ENCODE results near the gene TTC3. TPM values are rescaled to one million over a fixed set of nuclear protein-coding genes. Genes with fewer than 3 reads are reported as not detected.
"Not testable (repeated sequence)": the region's sequence is repeated elsewhere in the genome, so short reads cannot be mapped to it uniquely, and the experiment has no call there.

Gene TTC3
- total RNA-seq, 1 donor from 2014 or later, result 61.8 TPM

GRCh38 chr21:37082856-37083528 lies 9.9 kb downstream of the TTC3 start:
- no peak overlapping the region for H3K4me3 Mint-ChIP-seq
- DNase-seq (ENCODE audit: low spot score), result no peak
- H3K9me3 Mint-ChIP-seq, result no peaks in the 10 kb centered on the region
- no peaks in the 10 kb centered on the region for H3K27me3 Mint-ChIP-seq (ENCODE audit: insufficient read depth)
- peaks cover 7% of the 10 kb centered on the region for H3K4me1 Mint-ChIP-seq (ENCODE audit: low read depth)
- peaks cover 4% of the 10 kb centered on the region for H3K36me3 Mint-ChIP-seq (ENCODE audit: low read depth)
- intact Hi-C loops (cut with micrococcal nuclease), result no loop called here
- H3K27ac Mint-ChIP-seq, result no peak overlapping the region

- intact Hi-C loops (cut with micrococcal nuclease), result no loop called here
- Mint-ChIP-seq H3K4me3 (no peak overlapping the region), H3K4me1 (ENCODE audit: low read depth) (peaks cover 7% of the 10 kb centered on the region), H3K27ac (no peak overlapping the region), H3K36me3 (ENCODE audit: low read depth) (peaks cover 10% of the 10 kb centered on the region), H3K9me3 (no peaks in the 10 kb centered on the region), H3K27me3 (ENCODE audit: insufficient read depth) (no peaks in the 10 kb centered on the region)
- DNase-seq (ENCODE audit: low spot score), result no peak
These were observed 12.7 kb downstream of the TTC3 start for GRCh38 chr21:37085726-37086125.

GRCh38 chr21:37087188-37087587 lies 14.1 kb downstream of the TTC3 start:
- H3K36me3 Mint-ChIP-seq (ENCODE audit: low read depth), result peaks cover 11% of the 10 kb centered on the region
- H3K4me3 Mint-ChIP-seq, result no peak overlapping the region
- H3K27ac Mint-ChIP-seq, result no peak overlapping the region
- no peaks in the 10 kb centered on the region for H3K9me3 Mint-ChIP-seq
- intact Hi-C loops (cut with micrococcal nuclease), result no loop called here
- H3K27me3 Mint-ChIP-seq (ENCODE audit: insufficient read depth), result no peaks in the 10 kb centered on the region
- DNase-seq (ENCODE audit: low spot score), result no peak
- H3K4me1 Mint-ChIP-seq (ENCODE audit: low read depth), result peaks cover 7% of the 10 kb centered on the region

- Mint-ChIP-seq H3K4me1 (ENCODE audit: low read depth) (peaks cover 2% of the 10 kb centered on the region), H3K36me3 (ENCODE audit: low read depth) (peaks cover 11% of the 10 kb centered on the region), H3K9me3 (no peaks in the 10 kb centered on the region), H3K27ac (no peak overlapping the region), H3K4me3 (no peak overlapping the region), H3K27me3 (ENCODE audit: insufficient read depth) (no peaks in the 10 kb centered on the region)
- intact Hi-C loops (cut with micrococcal nuclease), result no loop called here
- DNase-seq (ENCODE audit: low spot score), result no peak
These were observed 15.2 kb downstream of the TTC3 start for GRCh38 chr21:37088186-37088735.

GRCh38 chr21:37093977-37094376 lies 20.9 kb downstream of the TTC3 start:
- intact Hi-C loops (cut with micrococcal nuclease), result no loop called here

GRCh38 chr21:37095821-37096220 lies 22.8 kb downstream of the TTC3 start:
- DNase-seq (ENCODE audit: low spot score), result no peak
- H3K27me3 Mint-ChIP-seq (ENCODE audit: insufficient read depth), result no peaks in the 10 kb centered on the region
- intact Hi-C loops (cut with micrococcal nuclease), result no loop called here
- peaks cover 9% of the 10 kb centered on the region for H3K36me3 Mint-ChIP-seq (ENCODE audit: low read depth)
- no peak overlapping the region for H3K27ac Mint-ChIP-seq
- no peak overlapping the region for H3K4me3 Mint-ChIP-seq
- H3K4me1 Mint-ChIP-seq (ENCODE audit: low read depth), result no peaks in the 10 kb centered on the region
- H3K9me3 Mint-ChIP-seq, result no peaks in the 10 kb centered on the region

More at GRCh38 chr21:37093977-37094376, 20.9 kb downstream of the TTC3 start:
- Mint-ChIP-seq H3K4me1 (ENCODE audit: low read depth) (no peaks in the 10 kb centered on the region), H3K27ac (no peak overlapping the region), H3K36me3 (ENCODE audit: low read depth) (peaks cover 13% of the 10 kb centered on the region), H3K27me3 (ENCODE audit: insufficient read depth) (no peaks in the 10 kb centered on the region), H3K9me3 (no peaks in the 10 kb centered on the region), H3K4me3 (no peak overlapping the region)
- DNase-seq (ENCODE audit: low spot score), result no peak

- Mint-ChIP-seq H3K27me3 (ENCODE audit: insufficient read depth) (peaks cover 2% of the 10 kb centered on the region), H3K27ac (no peak overlapping the region), H3K9me3 (no peaks in the 10 kb centered on the region), H3K4me1 (ENCODE audit: low read depth) (no peaks in the 10 kb centered on the region), H3K36me3 (ENCODE audit: low read depth) (peaks cover 10% of the 10 kb centered on the region), H3K4me3 (no peak overlapping the region)
- no peak for DNase-seq (ENCODE audit: low spot score)
- intact Hi-C loops (cut with micrococcal nuclease), result no loop called here
These were observed 25.7 kb downstream of the TTC3 start for GRCh38 chr21:37098751-37099150.

GRCh38 chr21:37100316-37100715 lies 27.3 kb downstream of the TTC3 start:
- Mint-ChIP-seq H3K4me1 (ENCODE audit: low read depth) (no peaks in the 10 kb centered on the region), H3K27me3 (ENCODE audit: insufficient read depth) (peaks cover 3% of the 10 kb centered on the region), H3K36me3 (ENCODE audit: low read depth) (peaks cover 10% of the 10 kb centered on the region), H3K9me3 (no peaks in the 10 kb centered on the region), H3K4me3 (no peak overlapping the region), H3K27ac (no peak overlapping the region)
- intact Hi-C loops (cut with micrococcal nuclease), result no loop called here
- no peak for DNase-seq (ENCODE audit: low spot score)

- H3K4me1 Mint-ChIP-seq (ENCODE audit: low read depth), result no peaks in the 10 kb centered on the region
- peaks cover 10% of the 10 kb centered on the region for H3K36me3 Mint-ChIP-seq (ENCODE audit: low read depth)
- H3K4me3 Mint-ChIP-seq, result no peak overlapping the region
- intact Hi-C loops (cut with micrococcal nuclease), result no loop called here
- peaks cover 3% of the 10 kb centered on the region for H3K27me3 Mint-ChIP-seq (ENCODE audit: insufficient read depth)
- no peaks in the 10 kb centered on the region for H3K9me3 Mint-ChIP-seq
- DNase-seq (ENCODE audit: low spot score), result no peak
- H3K27ac Mint-ChIP-seq, result no peak overlapping the region
These were observed 28.3 kb downstream of the TTC3 start for GRCh38 chr21:37101384-37101783.

- H3K27ac Mint-ChIP-seq; H3K4me3 Mint-ChIP-seq; DNase-seq (ENCODE audit: low spot score); H3K27me3 Mint-ChIP-seq (ENCODE audit: insufficient read depth); H3K9me3 Mint-ChIP-seq; intact Hi-C loops (cut with micrococcal nuclease); H3K4me1 Mint-ChIP-seq (ENCODE audit: low read depth): not testable (repeated sequence)
- H3K36me3 Mint-ChIP-seq (ENCODE audit: low read depth), result peaks cover 14% of the 10 kb centered on the region
These were observed 29.7 kb downstream of the TTC3 start for GRCh38 chr21:37102746-37103145.

GRCh38 chr21:37106998-37107397 lies 33.9 kb downstream of the TTC3 start:
- Mint-ChIP-seq H3K36me3 (ENCODE audit: low read depth) (peaks cover 28% of the 10 kb centered on the region), H3K4me3 (no peak overlapping the region), H3K9me3 (peaks cover 17% of the 10 kb centered on the region), H3K27me3 (ENCODE audit: insufficient read depth) (peaks cover 3% of the 10 kb centered on the region), H3K4me1 (ENCODE audit: low read depth) (no peaks in the 10 kb centered on the region), H3K27ac (no peak overlapping the region)
- intact Hi-C loops (cut with micrococcal nuclease), result no loop called here
- DNase-seq (ENCODE audit: low spot score), result no peak

- H3K4me3 Mint-ChIP-seq; H3K4me1 Mint-ChIP-seq (ENCODE audit: low read depth); H3K27me3 Mint-ChIP-seq (ENCODE audit: insufficient read depth); DNase-seq (ENCODE audit: low spot score); H3K27ac Mint-ChIP-seq; intact Hi-C loops (cut with micrococcal nuclease): not testable (repeated sequence)
- peaks cover 29% of the 10 kb centered on the region for H3K36me3 Mint-ChIP-seq (ENCODE audit: low read depth)
- H3K9me3 Mint-ChIP-seq, result peaks cover 17% of the 10 kb centered on the region
These were observed 38.0 kb downstream of the TTC3 start for GRCh38 chr21:37111029-37111428.

- H3K27me3 Mint-ChIP-seq (ENCODE audit: insufficient read depth); H3K9me3 Mint-ChIP-seq; H3K27ac Mint-ChIP-seq; H3K4me3 Mint-ChIP-seq; intact Hi-C loops (cut with micrococcal nuclease); DNase-seq (ENCODE audit: low spot score): not testable (repeated sequence)
- peaks cover 15% of the 10 kb centered on the region for H3K4me1 Mint-ChIP-seq (ENCODE audit: low read depth)
- H3K36me3 Mint-ChIP-seq (ENCODE audit: low read depth), result peaks cover 16% of the 10 kb centered on the region
These were observed 41.2 kb downstream of the TTC3 start for GRCh38 chr21:37114301-37114700.
